Measurements from ENCODE around the gene NAV2. TPM values are rescaled to one million over a fixed set of nuclear protein-coding genes. Genes with fewer than 3 reads are reported as not detected.

The NAV2 gene
- total and polyA plus RNA-seq, 10 donors, result 0.46 to 11.6 (median 4.1) TPM

- intact Hi-C loops (cut with DNase I; ENCODE audit: low total_unique reads), result no loop called here
- Histone ChIP-seq H3K4me3 (no peak overlapping the region), H3K9me3 (no peaks in the 10 kb centered on the region), H3K4me1 (no peaks in the 10 kb centered on the region), H3K36me3 (peaks cover 0 to 4% (median 0%) of the 10 kb centered on the region in 6 donors), H3K27ac (no peak overlapping the region), H3K27me3 (replicated peaks in 1 of 7) (no peaks in the 10 kb centered on the region)
- TF ChIP-seq POLR2AphosphoS5 (IDR thresholded peaks at IDR 0.05), result no peak
- no peak for TF ChIP-seq POLR2A (IDR thresholded peaks at IDR 0.05)
- TF ChIP-seq CTCF (IDR thresholded peaks at IDR 0.05 in 8 of 11, conservative IDR thresholded peaks at IDR 0.05 in 3 of 11), result no peak
- 84 to 94% (median 87%) methylated on average over 5 of the region's 5 CpGs for WGBS, 5 donors
- DNase-seq, result no peak
Measured at GRCh38 chr11:20033806-20034205, 321.2 kb downstream of the NAV2 start.

- Histone ChIP-seq H3K27me3 (replicated peaks in 1 of 7) (no peaks in the 10 kb centered on the region), H3K9me3 (no peaks in the 10 kb centered on the region), H3K36me3 (peaks cover 0 to 9% (median 0%) of the 10 kb centered on the region in 6 donors), H3K4me1 (no peaks in the 10 kb centered on the region), H3K27ac (no peak overlapping the region), H3K4me3 (no peak overlapping the region)
- WGBS, 5 donors, result 86 to 94% (median 89%) methylated on average over 5 of the region's 5 CpGs
- TF ChIP-seq POLR2A (IDR thresholded peaks at IDR 0.05) (no peak), CTCF (IDR thresholded peaks at IDR 0.05 in 8 of 11, conservative IDR thresholded peaks at IDR 0.05 in 3 of 11) (no peak), POLR2AphosphoS5 (IDR thresholded peaks at IDR 0.05) (no peak)
- DNase-seq, result no peak
- intact Hi-C loops (cut with DNase I; ENCODE audit: low total_unique reads), result no loop called here
Measured at GRCh38 chr11:20034941-20035340, 322.3 kb downstream of the NAV2 start.

GRCh38 chr11:20035375-20035700 is 322.7 kb downstream of the NAV2 start:
- intact Hi-C loops (cut with DNase I; ENCODE audit: low total_unique reads), result no loop called here
- H3K4me3 ChIP-seq, result no peak overlapping the region
- no peak for DNase-seq
- H3K4me1 ChIP-seq, result no peaks in the 10 kb centered on the region
- no peaks in the 10 kb centered on the region for H3K27me3 ChIP-seq (replicated peaks in 1 of 7)
- H3K27ac ChIP-seq, result no peak overlapping the region
- no peak for TF ChIP-seq POLR2A (IDR thresholded peaks at IDR 0.05)
- TF ChIP-seq POLR2AphosphoS5 (IDR thresholded peaks at IDR 0.05), result no peak
- no peak for TF ChIP-seq CTCF (IDR thresholded peaks at IDR 0.05 in 8 of 11, conservative IDR thresholded peaks at IDR 0.05 in 3 of 11)
- WGBS, 5 donors, result 90 to 97% (median 93%) methylated on average over 7 of the region's 7 CpGs
- peaks cover 0 to 9% (median 0%) of the 10 kb centered on the region in 6 donors for H3K36me3 ChIP-seq
- H3K9me3 ChIP-seq, result no peaks in the 10 kb centered on the region

GRCh38 chr11:20035701-20036601 is 323.3 kb downstream of the NAV2 start:
- WGBS, 5 donors, result 56 to 81% (median 74%) methylated on average over 15 of the region's 15 CpGs
- TF ChIP-seq POLR2A (IDR thresholded peaks at IDR 0.05) (no peak), POLR2AphosphoS5 (IDR thresholded peaks at IDR 0.05) (peak in 1 of 3 donors; percentile 37)
- Histone ChIP-seq H3K27me3 (replicated peaks in 1 of 7) (no peaks in the 10 kb centered on the region), H3K27ac (peak overlapping the region in 4 of 8 donors; percentile 22 to 59 (median 30)), H3K36me3 (peaks cover 0 to 9% (median 0%) of the 10 kb centered on the region in 6 donors), H3K4me3 (no peak overlapping the region), H3K9me3 (no peaks in the 10 kb centered on the region), H3K4me1 (no peaks in the 10 kb centered on the region)
- intact Hi-C loops (cut with DNase I; ENCODE audit: low total_unique reads), result no loop called here
- DNase-seq, result no peak
